ENCODE measurements around the gene PRKAG2. TPM values are rescaled to one million over a fixed set of nuclear protein-coding genes. Genes with fewer than 3 reads are reported as not detected.

PRKAG2 gene
- total RNA-seq, 1 experiment from 2014 or later: 73.9 TPM

GRCh38 chr7:151813997-151814396 lies 62.9 kb downstream of the PRKAG2 start:
- Mint-ChIP-seq H3K27ac (ENCODE audit: low read depth, unreplicated experiment) (no peak overlapping the region), H3K36me3 (ENCODE audit: insufficient read depth, unreplicated experiment) (peaks cover 6% of the 10 kb centered on the region), H3K9me3 (ENCODE audit: unreplicated experiment) (no peaks in the 10 kb centered on the region), H3K4me1 (ENCODE audit: insufficient read depth, unreplicated experiment) (peaks cover 13% of the 10 kb centered on the region), H3K27me3 (ENCODE audit: insufficient read depth, unreplicated experiment) (no peaks in the 10 kb centered on the region), H3K4me3 (ENCODE audit: unreplicated experiment) (no peak overlapping the region)
- ChIA-PET CTCF (no interaction called here), POLR2A (no interaction called here)
- intact Hi-C loops (cut with micrococcal nuclease): no loop called here
- TF ChIP-seq CTCF (IDR thresholded peaks at IDR 0.05; ENCODE audit: unreplicated experiment): no peak
- BruUV-seq (replicated peaks): no TSS peak
- DNase-seq (ENCODE audit: unreplicated experiment): no peak

GRCh38 chr7:151813445-151813844 lies 63.5 kb downstream of the PRKAG2 start:
- no peaks in the 10 kb centered on the region for H3K9me3 Mint-ChIP-seq (ENCODE audit: unreplicated experiment)
- H3K4me3 Mint-ChIP-seq (ENCODE audit: unreplicated experiment): no peak overlapping the region
- ChIA-PET POLR2A (no interaction called here), CTCF (no interaction called here)
- no TSS peak for BruUV-seq (replicated peaks)
- H3K4me1 Mint-ChIP-seq (ENCODE audit: insufficient read depth, unreplicated experiment): peaks cover 18% of the 10 kb centered on the region
- H3K27ac Mint-ChIP-seq (ENCODE audit: low read depth, unreplicated experiment): no peak overlapping the region
- no peak for TF ChIP-seq CTCF (IDR thresholded peaks at IDR 0.05; ENCODE audit: unreplicated experiment)
- peaks cover 6% of the 10 kb centered on the region for H3K36me3 Mint-ChIP-seq (ENCODE audit: insufficient read depth, unreplicated experiment)
- no peaks in the 10 kb centered on the region for H3K27me3 Mint-ChIP-seq (ENCODE audit: insufficient read depth, unreplicated experiment)
- intact Hi-C loops (cut with micrococcal nuclease): no loop called here
- no peak for DNase-seq (ENCODE audit: unreplicated experiment)

- H3K27me3 Mint-ChIP-seq (ENCODE audit: insufficient read depth, unreplicated experiment): no peaks in the 10 kb centered on the region
- no peak overlapping the region for H3K4me3 Mint-ChIP-seq (ENCODE audit: unreplicated experiment)
- intact Hi-C loops (cut with micrococcal nuclease): no loop called here
- no peaks in the 10 kb centered on the region for H3K9me3 Mint-ChIP-seq (ENCODE audit: unreplicated experiment)
- no peak overlapping the region for H3K27ac Mint-ChIP-seq (ENCODE audit: low read depth, unreplicated experiment)
- H3K36me3 Mint-ChIP-seq (ENCODE audit: insufficient read depth, unreplicated experiment): peaks cover 6% of the 10 kb centered on the region
- no TSS peak for BruUV-seq (replicated peaks)
- peaks cover 23% of the 10 kb centered on the region for H3K4me1 Mint-ChIP-seq (ENCODE audit: insufficient read depth, unreplicated experiment)
- no peak for DNase-seq (ENCODE audit: unreplicated experiment)
- no peak for TF ChIP-seq CTCF (IDR thresholded peaks at IDR 0.05; ENCODE audit: unreplicated experiment)
- ChIA-PET POLR2A (no interaction called here), CTCF (no interaction called here)
Observed at GRCh38 chr7:151812967-151813366, 63.9 kb downstream of the PRKAG2 start.

- no peak overlapping the region for H3K27ac Mint-ChIP-seq (ENCODE audit: low read depth, unreplicated experiment)
- H3K27me3 Mint-ChIP-seq (ENCODE audit: insufficient read depth, unreplicated experiment): no peaks in the 10 kb centered on the region
- no peaks in the 10 kb centered on the region for H3K9me3 Mint-ChIP-seq (ENCODE audit: unreplicated experiment)
- H3K4me3 Mint-ChIP-seq (ENCODE audit: unreplicated experiment): no peak overlapping the region
- peaks cover 26% of the 10 kb centered on the region for H3K4me1 Mint-ChIP-seq (ENCODE audit: insufficient read depth, unreplicated experiment)
- ChIA-PET CTCF (interaction anchor here (0.6 to 1.1 kb wide), 3 partner anchors 27 to 70 kb away, joined by 3 to 4 read pairs (median 4); no protein-coding TSS in a partner anchor), POLR2A (interaction anchor here (1.1 kb wide), 1 partner anchor 18 kb away, joined by 3 read pairs; no protein-coding TSS in a partner anchor)
- intact Hi-C loops (cut with micrococcal nuclease): no loop called here
- no TSS peak for BruUV-seq (replicated peaks)
- no peak for TF ChIP-seq CTCF (IDR thresholded peaks at IDR 0.05; ENCODE audit: unreplicated experiment)
- DNase-seq (ENCODE audit: unreplicated experiment): no peak
- H3K36me3 Mint-ChIP-seq (ENCODE audit: insufficient read depth, unreplicated experiment): peaks cover 5% of the 10 kb centered on the region
Observed at GRCh38 chr7:151810441-151811232, 66.3 kb downstream of the PRKAG2 start.
